GM18519 (cell line): Measurements from ENCODE around the gene PLEKHM3.
"Not testable (repeated sequence)": the region's sequence is repeated elsewhere in the genome, so short reads cannot be mapped to it uniquely, and the experiment has no call there.

ENCODE experiments used
- ATAC-seq: cut with Tn5 transposase; IDR thresholded peaks from one replicate; pipeline ENCODE4 v1.9.1; 2021; ENCODE audit warnings: mild to moderate bottlenecking, moderate library complexity; ENCODE audit not compliant: unreplicated experiment, low FRiP score

The PLEKHM3 gene

DNA sequence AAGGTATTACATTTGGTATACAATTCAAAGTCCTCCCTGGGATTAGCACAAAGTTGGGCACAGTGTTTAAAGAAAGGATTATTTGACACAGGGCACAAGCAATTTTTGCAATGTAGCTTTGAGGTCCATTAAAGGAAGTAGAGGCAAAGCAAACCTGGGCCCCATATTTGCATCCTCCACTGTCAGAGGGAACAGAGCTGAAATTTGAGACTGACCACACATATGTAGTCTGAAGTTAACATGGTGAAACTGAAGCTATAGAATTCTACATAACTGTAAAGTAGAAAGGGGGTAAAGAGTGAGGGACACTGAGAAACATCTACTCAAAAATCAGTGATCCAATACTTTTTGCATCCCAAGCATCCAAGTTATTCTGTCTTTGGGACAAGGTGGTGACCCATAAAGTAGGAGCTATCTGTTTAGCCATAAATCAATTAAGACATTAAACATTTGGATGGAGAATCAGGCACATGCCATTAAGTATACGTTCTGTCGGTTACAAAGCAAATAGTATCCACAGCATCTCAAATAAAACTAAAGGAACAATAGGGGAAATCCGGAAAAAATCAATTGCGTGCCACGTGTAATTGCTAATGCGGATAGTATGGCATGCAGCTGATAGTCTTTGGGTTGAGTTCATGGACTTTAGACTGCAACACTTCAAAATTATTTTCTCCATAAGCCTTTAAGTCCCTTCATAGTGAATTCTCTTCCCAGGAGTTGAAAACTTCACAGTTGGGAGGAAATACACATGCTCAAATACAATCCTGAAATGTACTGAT lies 72.6 kb downstream of the PLEKHM3 start:
- no peak for ATAC-seq

DNA sequence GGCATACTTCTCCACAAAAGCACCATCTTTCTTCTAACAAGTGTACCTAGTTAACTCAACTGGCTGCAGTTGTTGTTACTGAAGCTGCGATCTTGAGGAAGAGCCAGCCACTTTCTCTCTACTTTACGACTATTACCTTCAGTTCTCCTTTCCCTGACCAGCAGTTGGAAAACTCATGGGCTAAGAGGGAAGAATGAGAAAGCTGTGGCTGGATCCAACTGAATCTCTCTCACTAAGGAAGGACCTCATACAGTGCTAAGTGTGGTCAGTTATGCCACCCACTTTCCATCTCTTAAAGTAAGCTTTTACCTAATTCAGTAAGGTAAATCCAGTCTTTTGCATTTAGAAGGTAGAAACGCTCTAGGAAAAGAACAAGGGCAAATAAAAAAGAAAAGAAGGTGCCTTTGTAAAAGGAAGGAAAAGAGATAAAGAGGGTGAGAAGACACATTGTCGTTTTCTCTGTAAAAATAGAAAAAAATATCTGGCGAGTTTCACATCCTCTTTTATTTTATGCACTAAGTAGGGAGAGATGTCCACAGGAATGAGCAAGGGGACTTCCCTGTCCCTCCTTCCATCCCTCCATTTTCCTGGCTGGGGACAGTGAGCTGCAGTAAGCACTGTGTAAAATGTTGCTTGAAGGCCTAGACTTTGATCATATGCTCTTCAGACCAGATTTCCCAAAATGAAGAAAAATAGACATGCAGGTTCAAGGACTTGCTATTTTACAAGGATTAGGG lies 73.4 kb downstream of the PLEKHM3 start:
- no peak for ATAC-seq

DNA sequence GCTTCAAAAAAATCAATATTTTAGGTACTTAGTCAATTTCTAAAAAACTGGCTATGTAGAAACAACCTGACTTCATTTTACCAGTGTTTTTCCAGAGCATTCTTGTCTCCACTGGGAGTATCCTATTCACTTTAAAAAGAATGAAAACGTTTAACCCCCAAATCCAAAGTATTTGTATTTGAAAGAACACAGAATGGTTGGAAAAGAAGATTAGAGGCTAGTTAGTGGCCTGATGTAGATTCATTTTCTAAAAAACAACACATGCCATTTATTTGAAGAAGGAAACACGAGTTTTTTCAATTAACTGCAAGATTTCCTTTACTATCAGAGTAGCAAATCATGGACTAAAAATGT lies 74.6 kb downstream of the PLEKHM3 start:
- no peak for ATAC-seq

DNA sequence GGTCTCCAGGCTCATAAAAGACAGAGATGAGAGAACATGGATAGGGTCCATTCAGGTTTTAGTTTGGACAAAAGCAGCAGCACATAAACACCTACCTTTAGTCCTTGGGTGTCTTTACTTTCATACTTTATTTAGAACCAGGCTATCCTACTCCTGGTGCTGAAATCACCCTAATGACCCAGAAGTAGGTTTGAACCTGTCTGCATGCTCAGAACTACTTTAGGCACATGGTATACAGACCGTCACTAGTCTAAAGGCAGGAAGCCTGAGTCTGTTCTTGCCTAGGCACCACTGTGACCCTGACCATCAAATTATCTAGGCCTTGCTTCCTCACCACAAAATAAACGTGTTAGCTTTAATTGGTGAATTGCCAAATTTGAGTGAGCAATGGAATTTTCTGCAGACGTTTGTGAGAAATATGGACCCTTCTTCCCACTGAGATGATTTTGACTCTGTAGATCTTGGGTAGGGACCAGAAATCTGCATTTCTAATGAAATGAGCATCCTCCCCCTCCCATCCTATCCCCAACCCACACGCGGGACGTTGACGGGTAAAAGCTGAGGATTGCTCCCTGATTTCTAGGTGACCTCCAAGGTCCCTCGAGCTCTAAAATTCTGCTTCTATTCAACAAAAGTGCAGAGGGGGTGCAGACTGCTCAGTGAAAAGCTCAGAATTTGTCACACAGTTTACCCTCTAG lies 75.1 kb downstream of the PLEKHM3 start:
- no peak for ATAC-seq

DNA sequence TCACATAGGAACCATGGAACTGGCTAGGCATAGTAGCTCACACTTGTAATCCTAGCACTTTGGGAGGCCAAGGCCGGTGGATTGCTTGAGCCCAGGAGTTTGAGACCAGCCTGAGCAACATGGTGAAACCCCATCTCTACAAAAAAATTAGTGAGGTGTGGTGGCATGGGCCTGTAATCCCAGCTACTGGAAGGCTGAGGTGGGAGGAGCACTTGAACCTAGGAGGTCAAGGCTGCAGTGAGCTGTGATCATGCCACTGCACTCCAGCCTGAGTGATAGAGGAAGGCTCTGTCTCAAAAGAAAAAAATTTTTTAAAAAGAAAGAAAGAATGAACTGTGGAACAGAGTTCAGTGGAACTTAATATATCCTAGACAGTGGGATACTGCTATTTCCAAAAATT lies 76.1 kb downstream of the PLEKHM3 start:
- ATAC-seq: not testable (repeated sequence)

DNA sequence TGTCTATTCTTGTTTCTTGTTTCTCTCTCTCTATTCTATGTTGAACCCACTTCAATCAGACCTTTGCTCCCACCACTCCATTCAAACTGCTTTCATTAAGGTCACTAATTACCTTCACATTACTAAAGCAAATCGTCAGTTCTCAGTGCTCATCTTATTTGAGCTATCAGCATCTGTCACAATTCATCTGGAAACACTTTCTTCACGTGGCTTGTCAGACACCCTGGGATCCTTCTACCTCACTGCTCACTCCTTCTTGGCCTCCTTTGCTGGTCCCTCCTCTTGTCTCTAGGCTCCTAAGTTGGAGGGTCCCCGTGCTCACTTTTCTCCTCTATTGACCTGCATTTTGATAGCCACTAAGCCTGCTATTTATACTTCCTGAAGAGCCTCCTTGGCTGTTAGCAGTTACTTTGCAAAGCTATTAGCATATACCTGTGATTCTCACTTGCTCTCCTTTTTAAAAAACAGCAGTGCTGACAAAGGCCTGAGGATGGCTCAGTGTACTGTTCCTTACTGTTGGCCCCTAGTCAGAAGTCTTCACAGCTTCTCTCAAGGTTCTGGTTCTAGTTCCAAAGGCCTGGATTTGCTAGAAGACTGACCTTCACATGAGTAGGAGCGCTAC lies 80.2 kb downstream of the PLEKHM3 start:
- no peak for ATAC-seq

DNA sequence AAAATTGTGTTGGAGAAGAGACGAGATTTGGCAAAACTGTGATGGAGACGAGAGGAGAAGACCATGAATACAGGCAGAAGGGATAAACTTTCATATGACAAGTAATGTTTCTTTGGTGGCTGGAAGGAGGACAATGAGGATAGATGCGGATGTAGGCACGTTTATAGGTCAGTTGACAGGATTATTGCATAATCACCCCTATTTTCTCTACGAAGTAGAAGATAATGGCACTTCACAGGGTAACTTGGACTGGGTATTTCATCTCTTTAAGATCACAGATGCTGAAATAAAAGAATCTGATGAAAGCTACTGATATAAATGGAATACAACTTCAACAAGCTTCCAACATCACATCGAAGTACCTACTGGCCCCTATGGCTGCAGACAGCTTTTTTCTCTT lies 81.0 kb downstream of the PLEKHM3 start:
- ATAC-seq: no peak

DNA sequence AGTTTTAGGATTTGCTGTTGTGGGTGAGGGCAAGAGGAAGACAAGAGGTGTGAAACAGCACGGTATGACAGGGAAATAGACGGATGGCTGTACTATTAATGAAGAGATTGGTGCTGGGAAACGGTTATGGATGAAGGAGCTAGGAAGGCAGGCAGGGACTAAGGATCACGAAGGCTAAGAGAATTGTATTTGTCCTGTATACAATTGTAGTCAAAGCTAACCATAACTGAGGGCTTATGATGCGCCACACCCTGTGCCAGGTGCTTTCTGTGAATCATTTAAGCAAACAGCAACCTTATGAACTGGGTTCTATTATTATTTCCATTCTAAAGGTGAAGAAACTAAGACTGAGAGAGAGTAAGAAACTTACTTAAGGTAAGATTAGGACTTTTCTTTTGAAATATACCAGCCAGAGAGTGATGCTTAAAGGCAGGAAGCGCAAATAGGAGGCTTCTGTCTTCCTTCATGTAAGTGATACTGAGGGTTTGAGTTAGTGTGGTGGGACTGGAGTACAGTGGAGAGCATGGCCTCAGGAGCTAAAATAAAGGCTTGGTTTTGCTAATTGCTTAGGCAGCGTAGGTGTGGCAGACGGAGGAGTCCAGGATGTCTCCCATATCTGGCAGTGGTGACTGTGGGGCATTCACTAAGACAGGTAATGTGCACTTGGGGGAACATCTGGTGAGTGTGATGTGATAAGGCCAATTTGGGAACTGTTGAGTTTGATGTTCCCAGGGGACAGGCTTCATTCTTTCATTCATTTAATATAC lies 85.8 kb downstream of the PLEKHM3 start:
- no peak for ATAC-seq

DNA sequence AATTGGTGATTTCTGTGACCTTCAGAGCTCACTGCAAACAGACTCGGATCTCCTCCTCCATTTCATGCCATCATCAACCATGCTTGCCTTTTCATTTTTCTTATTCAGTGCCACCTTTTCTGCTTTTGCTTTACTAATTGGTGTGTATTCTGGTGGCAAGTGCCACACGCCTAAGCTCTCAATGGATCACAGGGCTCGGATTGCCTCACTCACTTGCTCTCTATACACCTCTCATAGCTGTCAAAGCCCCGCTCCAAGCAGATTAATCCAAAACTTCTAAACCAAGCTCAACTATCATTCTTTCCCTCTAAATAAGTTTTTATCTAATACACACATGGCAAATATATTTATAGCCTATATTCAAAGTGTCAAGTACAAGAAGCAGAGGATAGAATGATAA lies 86.4 kb downstream of the PLEKHM3 start:
- no peak for ATAC-seq

DNA sequence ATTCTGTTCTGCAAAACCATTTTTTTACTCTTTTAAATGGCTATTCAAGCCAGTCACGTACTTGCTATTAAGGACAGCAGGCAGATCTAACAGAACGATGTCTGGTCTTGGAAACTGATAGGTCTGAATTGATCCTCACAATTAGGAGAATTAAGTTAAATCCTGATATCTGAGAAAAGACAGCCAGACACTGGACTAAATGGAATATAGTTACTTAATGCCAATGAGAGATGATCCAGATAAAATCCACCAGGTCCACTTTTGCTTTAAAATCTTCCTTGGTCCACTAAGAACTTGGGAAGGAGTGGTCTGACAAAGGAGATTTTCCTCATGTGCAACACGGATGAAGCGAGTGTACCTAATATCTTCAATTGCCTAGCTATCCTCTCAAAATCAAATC lies 86.9 kb downstream of the PLEKHM3 start:
- ATAC-seq: no peak

DNA sequence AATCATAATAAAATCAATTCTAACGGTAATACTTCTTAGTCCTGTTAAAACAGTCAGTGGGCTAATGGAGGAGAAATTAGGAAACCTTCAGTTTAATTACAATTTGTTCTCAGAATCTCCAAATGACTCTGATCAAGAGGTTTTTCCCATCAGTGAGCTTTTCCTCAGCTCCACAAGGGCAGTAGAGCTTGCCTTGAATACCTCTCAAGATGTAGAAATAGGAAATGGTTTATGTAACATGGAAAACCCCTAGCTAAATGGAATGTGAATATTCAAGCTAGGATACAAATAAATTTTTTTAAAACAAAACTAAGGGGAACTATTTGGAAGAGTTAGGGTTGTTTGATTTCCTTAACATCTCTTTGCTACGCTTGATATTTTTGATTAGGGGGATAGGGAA lies 87.5 kb downstream of the PLEKHM3 start:
- ATAC-seq: no peak

DNA sequence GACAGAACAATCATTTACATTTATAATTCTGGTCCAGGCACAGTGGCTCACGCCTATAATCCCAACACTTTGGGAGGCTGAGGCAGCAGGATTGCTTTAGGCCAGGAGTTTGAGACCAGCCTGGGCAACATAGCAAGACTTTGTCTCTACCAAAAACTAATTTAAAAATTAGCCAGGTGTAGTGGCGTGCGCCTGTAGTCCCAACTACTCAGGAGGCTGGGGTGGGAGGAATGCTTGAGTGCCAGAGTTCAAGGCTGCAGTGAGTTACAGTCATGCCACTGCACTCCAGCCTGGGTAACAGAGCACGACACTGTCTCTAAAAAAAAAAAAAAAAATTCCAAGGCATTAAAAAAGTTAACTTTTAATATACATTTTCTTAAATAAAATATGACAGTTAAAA lies 88.1 kb downstream of the PLEKHM3 start:
- no peak for ATAC-seq

DNA sequence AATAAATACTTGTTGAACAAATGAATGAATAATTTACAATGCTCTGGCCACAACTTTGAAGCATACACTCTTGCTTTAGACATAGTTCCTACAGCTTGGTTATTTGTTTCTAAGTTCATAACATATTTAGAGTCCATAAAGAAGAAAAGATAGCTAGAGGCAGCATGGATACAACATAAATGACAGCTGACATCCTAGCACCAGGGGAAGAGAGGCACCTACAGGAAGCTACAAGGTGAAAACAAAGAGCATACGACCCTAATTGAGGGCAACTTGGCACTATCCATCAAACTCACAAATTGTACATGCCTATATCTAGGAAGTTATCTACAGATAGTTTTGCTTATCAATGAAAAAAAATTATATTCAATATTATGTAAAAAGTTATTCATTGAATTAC lies 88.9 kb downstream of the PLEKHM3 start:
- no peak for ATAC-seq

DNA sequence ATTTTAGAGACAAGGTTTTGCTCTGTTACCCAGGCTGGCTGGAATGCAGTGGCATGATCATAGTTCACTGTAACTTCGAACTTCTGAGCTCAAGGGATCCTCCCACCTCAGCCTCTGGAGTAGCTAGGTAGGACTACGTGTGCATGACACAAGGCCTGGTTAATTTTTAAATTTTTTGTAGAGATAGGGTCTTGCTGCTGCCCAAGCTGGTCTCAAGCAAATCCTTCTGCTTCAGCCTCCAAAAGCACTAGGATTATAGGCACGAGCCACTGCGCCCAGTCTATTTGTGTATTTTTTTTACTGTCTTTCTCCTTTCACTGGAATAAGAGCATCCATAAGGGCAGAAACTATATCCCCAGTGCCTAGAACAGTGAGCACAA lies 89.3 kb downstream of the PLEKHM3 start:
- no peak for ATAC-seq

DNA sequence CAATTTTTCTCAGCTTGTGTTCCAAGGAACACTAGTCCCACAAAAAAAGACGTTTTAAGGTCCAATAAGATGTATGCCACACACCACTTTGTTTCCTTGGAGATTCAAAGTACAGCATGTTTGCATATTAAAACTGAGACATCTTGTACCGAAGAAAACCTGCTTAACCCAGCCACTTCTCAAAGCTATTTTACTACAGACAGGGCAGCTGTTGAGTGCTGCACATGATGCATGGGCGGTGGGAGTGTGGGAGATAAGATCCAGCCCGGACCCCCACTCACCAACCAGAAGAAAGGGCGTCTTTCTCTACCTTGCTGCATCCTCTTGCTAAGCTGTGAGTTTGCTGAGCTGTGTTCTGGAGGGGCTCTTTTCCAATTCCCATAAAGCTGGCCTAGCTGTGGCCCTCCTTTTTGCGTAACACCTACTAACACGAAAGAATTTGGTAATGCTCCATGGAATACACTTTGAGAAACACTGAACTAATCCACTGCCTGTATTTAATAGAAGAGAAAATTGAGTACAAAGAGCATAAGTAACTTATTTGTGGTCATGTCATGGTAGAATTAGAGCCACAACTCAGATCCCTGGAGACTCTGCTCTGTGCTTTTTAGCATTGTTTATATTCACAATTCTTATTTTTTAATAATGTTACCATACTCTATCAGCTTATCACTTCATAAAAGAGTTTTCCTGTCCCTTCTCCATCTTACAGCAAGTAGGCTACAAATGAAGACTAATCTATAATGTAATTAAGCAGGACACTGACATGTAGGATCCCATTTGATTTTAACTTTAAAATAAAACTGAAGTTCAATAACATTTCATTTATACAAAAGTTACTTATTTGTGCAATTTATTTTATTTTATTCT lies 90.0 kb downstream of the PLEKHM3 start:
- no peak for ATAC-seq

DNA sequence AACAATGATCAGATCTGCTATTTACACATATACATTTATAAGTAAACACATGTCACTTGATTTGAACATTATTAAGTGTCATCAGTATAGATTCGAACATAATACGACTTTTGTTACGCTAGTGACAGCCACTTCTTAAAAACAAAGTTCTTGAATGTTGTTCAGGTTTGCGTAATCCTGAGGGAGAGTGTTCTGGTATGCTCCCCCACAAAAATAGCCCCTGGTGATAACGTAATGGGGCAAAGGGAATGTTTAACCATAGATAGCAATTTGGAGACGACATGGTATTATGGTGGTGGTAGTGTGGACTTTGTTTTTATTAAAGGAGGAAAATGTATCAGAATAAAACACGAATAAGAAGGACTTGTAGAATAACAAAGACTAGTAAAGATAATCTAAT lies 90.6 kb downstream of the PLEKHM3 start:
- no peak for ATAC-seq

DNA sequence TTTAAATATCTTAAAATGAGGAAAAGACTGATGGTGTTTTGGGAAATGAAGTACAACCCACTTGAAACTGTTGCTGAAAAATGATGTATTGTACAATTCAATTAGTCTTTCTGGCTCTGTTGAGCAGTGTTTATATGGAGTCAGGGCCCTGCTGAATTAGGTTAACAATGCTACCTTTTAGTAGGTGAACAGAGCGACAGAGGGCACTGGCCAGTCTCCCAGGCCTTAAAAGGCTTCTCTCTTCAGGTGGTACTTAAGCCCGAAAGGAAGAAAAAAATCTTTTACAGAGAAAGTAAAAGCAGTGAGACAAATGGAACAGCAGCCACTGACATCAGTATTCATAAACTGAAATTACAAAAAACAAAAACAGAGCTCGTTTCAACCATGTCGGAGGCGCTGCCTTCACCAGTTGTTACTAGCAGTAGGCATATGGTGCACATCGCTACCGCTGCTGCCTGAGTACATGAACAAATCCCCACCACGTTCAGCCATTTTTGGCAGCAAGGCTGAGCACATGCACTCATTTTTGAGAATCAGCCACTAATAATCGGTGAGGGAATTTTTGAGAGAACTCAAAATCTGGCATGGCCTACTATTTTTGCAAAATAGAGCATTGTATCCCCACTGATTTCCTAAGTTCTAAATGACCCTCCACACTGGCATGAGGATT lies 91.8 kb downstream of the PLEKHM3 start:
- no peak for ATAC-seq

DNA sequence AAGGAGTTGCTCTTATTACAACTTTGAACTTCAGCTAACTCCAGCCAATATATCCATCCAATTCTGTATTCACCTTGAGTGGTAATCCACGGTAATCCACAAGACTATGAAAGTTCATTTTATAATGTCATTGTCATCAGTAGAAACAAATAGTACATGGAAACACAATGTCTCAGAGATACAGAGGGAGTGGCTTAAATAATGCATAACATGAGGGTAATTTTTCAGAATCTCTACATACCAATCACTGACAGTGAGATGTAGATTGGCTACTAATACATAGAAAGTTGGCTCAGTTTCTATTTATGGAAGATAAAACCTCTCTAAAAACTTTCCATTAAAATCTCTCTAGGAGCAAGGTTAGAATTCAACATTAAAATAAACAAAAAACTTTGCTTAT lies 93.2 kb downstream of the PLEKHM3 start:
- ATAC-seq: no peak

DNA sequence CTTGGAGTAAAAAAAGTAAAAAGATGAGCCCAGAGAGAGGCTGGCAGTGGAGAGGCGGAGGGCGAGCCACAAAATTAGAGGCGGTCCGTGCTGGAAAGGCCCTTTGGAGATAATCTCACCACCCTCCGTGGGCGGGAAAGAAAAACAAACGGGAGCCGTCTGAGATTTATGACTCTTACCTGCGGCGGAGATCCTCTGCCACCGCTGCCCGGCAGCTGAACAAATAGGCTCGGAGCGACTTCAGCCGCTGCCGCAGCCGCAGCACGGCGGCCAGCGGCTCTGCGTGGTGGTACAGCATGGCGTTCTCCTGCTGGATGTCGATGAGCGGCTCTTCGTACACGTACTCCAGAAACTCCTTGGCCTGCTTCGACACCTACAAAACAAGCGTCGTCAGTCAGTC lies 94.6 kb downstream of the PLEKHM3 start:
- ATAC-seq: no peak
